Loucy (cell line): ENCODE data around the gene PHGDH.

Experiments
- CTCF ChIP-seq: fragments of 200-600 bp; sonication (generic); conservative IDR thresholded peaks from 2 replicates; pipeline ENCODE4 v1.5.1; 2014; ENCODE audit warnings: mild to moderate bottlenecking, antibody characterized with exemption, low read length
- EZH2phosphoT487 ChIP-seq: fragments of 200-600 bp; IDR thresholded peaks from 2 replicates; pipeline ENCODE4 v1.6.1; 2018; ENCODE audit warnings: antibody characterized with exemption, mild to moderate bottlenecking, moderate library complexity, borderline replicate concordance

DNA sequence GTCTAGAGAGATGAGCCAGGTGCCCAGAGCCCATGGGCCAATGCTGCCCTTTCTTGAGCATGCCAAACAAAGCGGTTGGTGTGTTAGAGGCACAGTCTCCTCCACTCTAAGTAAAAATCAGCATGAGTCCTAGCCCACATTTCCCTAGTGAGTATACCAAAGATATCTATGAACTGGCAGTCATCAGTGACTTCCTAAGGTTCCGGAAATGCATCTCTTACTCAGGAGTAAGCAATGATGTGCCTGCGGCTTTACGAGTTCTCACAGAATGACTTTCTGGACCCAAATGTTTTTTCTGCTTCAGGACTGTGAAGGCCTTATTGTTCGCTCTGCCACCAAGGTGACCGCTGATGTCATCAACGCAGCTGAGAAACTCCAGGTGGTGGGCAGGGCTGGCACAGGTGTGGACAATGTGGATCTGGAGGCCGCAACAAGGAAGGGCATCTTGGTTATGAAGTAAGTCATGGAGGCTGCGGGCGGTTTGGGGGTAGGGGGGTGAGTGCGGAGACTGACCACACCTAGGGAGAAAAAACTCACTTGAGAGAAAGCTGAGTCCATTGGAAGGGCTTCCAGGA, 9.2 kb downstream of the PHGDH start:
- TF ChIP-seq CTCF (no peak), EZH2phosphoT487 (no peak)
